Measurements from ENCODE around the gene QSOX2.

QSOX2 gene

GRCh38 chr9:136278221-136278620, 32.6 kb upstream of the QSOX2 start:
- Histone ChIP-seq H3K4me3 (ENCODE audit: low read length) (no peak overlapping the region), H3K27ac (ENCODE audit: low read length) (no peak overlapping the region), H3K4me1 (ENCODE audit: low read length) (no peaks in the 10 kb centered on the region; the same call in 1 of the 2 replicates), H3K79me2 (ENCODE audit: low read length) (no peaks in the 10 kb centered on the region), H3F3A (ENCODE audit: insufficient read depth, low read length) (no peaks in the 10 kb centered on the region), H3K4me2 (ENCODE audit: low read depth, low read length) (no peak overlapping the region), H3K36me3 (replicated peaks; ENCODE audit: insufficient read depth, low read length) (no peaks in the 10 kb centered on the region), H3K9ac (ENCODE audit: low read length) (no peak overlapping the region), H3K9me3 (replicated peaks; ENCODE audit: insufficient read depth, low read length) (no peaks in the 10 kb centered on the region), H3K9me2 (replicated peaks; ENCODE audit: insufficient read depth, low read length) (no peaks in the 10 kb centered on the region), H2AFZ (ENCODE audit: low read length) (no peak overlapping the region), H4K20me1 (ENCODE audit: insufficient read depth, low read length) (no peaks in the 10 kb centered on the region), H3K27me3 (replicated peaks; ENCODE audit: insufficient read depth, low read length) (peaks cover 95% of the 10 kb centered on the region)
- no peak for TF ChIP-seq CTCF (IDR thresholded peaks at IDR 0.05; ENCODE audit: low read length)
- TF ChIP-seq EZH2 (optimal IDR thresholded peaks at IDR 0.05; ENCODE audit: low read depth, low read length) = no peak
- TF ChIP-seq EZH2phosphoT487 (IDR thresholded peaks at IDR 0.05; ENCODE audit: low read length) = no peak
- no peak for DNase-seq

- no peak overlapping the region for H3K9ac ChIP-seq (ENCODE audit: low read length)
- no peak for DNase-seq
- no peaks in the 10 kb centered on the region for H3K79me2 ChIP-seq (ENCODE audit: low read length)
- H3K9me2 ChIP-seq (replicated peaks; ENCODE audit: insufficient read depth, low read length) = no peaks in the 10 kb centered on the region
- H3K4me1 ChIP-seq (ENCODE audit: low read length) = no peaks in the 10 kb centered on the region; the same call in 1 of the 2 replicates
- no peak overlapping the region for H3K4me3 ChIP-seq (ENCODE audit: low read length)
- H4K20me1 ChIP-seq (ENCODE audit: insufficient read depth, low read length) = no peaks in the 10 kb centered on the region
- no peak overlapping the region for H2AFZ ChIP-seq (ENCODE audit: low read length)
- peaks cover 96% of the 10 kb centered on the region for H3K27me3 ChIP-seq (replicated peaks; ENCODE audit: insufficient read depth, low read length)
- no peaks in the 10 kb centered on the region for H3K9me3 ChIP-seq (replicated peaks; ENCODE audit: insufficient read depth, low read length)
- no peak overlapping the region for H3K27ac ChIP-seq (ENCODE audit: low read length)
- no peak for TF ChIP-seq CTCF (IDR thresholded peaks at IDR 0.05; ENCODE audit: low read length)
- TF ChIP-seq EZH2 (optimal IDR thresholded peaks at IDR 0.05; ENCODE audit: low read depth, low read length) = no peak
- no peak for TF ChIP-seq EZH2phosphoT487 (IDR thresholded peaks at IDR 0.05; ENCODE audit: low read length)
- no peak overlapping the region for H3K4me2 ChIP-seq (ENCODE audit: low read depth, low read length)
- H3K36me3 ChIP-seq (replicated peaks; ENCODE audit: insufficient read depth, low read length) = no peaks in the 10 kb centered on the region
- H3F3A ChIP-seq (ENCODE audit: insufficient read depth, low read length) = no peaks in the 10 kb centered on the region
Measured at GRCh38 chr9:136277746-136278145, 32.1 kb upstream of the QSOX2 start.

GRCh38 chr9:136276716-136277115, 31.1 kb upstream of the QSOX2 start:
- H3K4me1 ChIP-seq (ENCODE audit: low read length) = no peaks in the 10 kb centered on the region
- no peaks in the 10 kb centered on the region for H3K79me2 ChIP-seq (ENCODE audit: low read length)
- no peaks in the 10 kb centered on the region for H3K36me3 ChIP-seq (replicated peaks; ENCODE audit: insufficient read depth, low read length)
- H3K4me2 ChIP-seq (ENCODE audit: low read depth, low read length) = no peak overlapping the region
- H3F3A ChIP-seq (ENCODE audit: insufficient read depth, low read length) = no peaks in the 10 kb centered on the region
- no peak for DNase-seq
- H3K9ac ChIP-seq (ENCODE audit: low read length) = no peak overlapping the region
- H3K27me3 ChIP-seq (replicated peaks; ENCODE audit: insufficient read depth, low read length) = peaks cover 95% of the 10 kb centered on the region
- no peaks in the 10 kb centered on the region for H3K9me3 ChIP-seq (replicated peaks; ENCODE audit: insufficient read depth, low read length)
- no peak overlapping the region for H3K4me3 ChIP-seq (ENCODE audit: low read length)
- H2AFZ ChIP-seq (ENCODE audit: low read length) = no peak overlapping the region
- no peak for TF ChIP-seq EZH2phosphoT487 (IDR thresholded peaks at IDR 0.05; ENCODE audit: low read length)
- no peak for TF ChIP-seq CTCF (IDR thresholded peaks at IDR 0.05; ENCODE audit: low read length)
- no peak for TF ChIP-seq EZH2 (optimal IDR thresholded peaks at IDR 0.05; ENCODE audit: low read depth, low read length)
- no peaks in the 10 kb centered on the region for H3K9me2 ChIP-seq (replicated peaks; ENCODE audit: insufficient read depth, low read length)
- no peak overlapping the region for H3K27ac ChIP-seq (ENCODE audit: low read length)
- no peaks in the 10 kb centered on the region for H4K20me1 ChIP-seq (ENCODE audit: insufficient read depth, low read length)
